K562 (cell line): Measurements from ENCODE around the gene NTSR1. TPM values are rescaled to one million over a fixed set of nuclear protein-coding genes. Genes with fewer than 3 reads are reported as not detected.

Source experiments
- ADNP ChIP-seq: fragments of 200-800 bp; sonication (Bioruptor generic); IDR thresholded peaks from 2 replicates; pipeline ENCODE4 v1.6.1; 2016; ENCODE audit warnings: missing genetic modification characterization, missing compliant biosample characterization
- CHD2 ChIP-seq: IDR thresholded peaks from 2 replicates; pipeline ENCODE4 v1.6.1; 2011; ENCODE audit warnings: low read depth, low read length
- EHMT2 ChIP-seq: fragments of 450-650 bp; IDR thresholded peaks from 2 replicates; pipeline ENCODE4 v1.6.1; 2018; ENCODE audit warnings: antibody characterized with exemption
- ESRRA ChIP-seq: fragments of 450-650 bp; IDR thresholded peaks from 2 replicates; pipeline ENCODE4 v1.6.1; 2014; ENCODE audit warnings: low read depth, mild to moderate bottlenecking, moderate library complexity, borderline replicate concordance
- GABPA ChIP-seq: fragments of 200-800 bp; sonication (Bioruptor generic); conservative IDR thresholded peaks from 2 replicates; pipeline ENCODE4 v1.6.1; 2016; ENCODE audit warnings: low read depth, missing genetic modification characterization, missing compliant biosample characterization
- IFI16 ChIP-seq: fragments of 250-450 bp; sonication (Bioruptor Pico); IDR thresholded peaks from 2 replicates; pipeline ENCODE4 v2.1.2; 2022; ENCODE audit warnings: mild to moderate bottlenecking, inconsistent platforms
- NEUROD1 ChIP-seq: fragments of 150-350 bp; IDR thresholded peaks from 2 replicates; pipeline ENCODE4 v1.6.1; 2014; ENCODE audit warnings: borderline replicate concordance, low read length, low read depth; ENCODE audit not compliant: partially characterized antibody
- POLR2A ChIP-seq: fragments of 450-650 bp; conservative IDR thresholded peaks from 2 replicates; pipeline ENCODE4 v1.6.1; 2016
- RCOR1 ChIP-seq, 2 experiments: IDR thresholded peaks; 2 replicates each; pipeline ENCODE4 v1.6.1; 2012; ENCODE audit warnings: low read depth in 2 of 2, low read length in 2 of 2, borderline replicate concordance in 1 of 2, improper control_type of control experiment in 1 of 2
- SOX6 ChIP-seq: fragments of 450-650 bp; IDR thresholded peaks from 2 replicates; pipeline ENCODE4 v1.6.1; 2014; ENCODE audit warnings: mild to moderate bottlenecking
- TCFL5 ChIP-seq: fragments of 250-450 bp; sonication (Bioruptor Pico); conservative IDR thresholded peaks from 2 replicates; pipeline ENCODE4 v1.6.1; 2021; ENCODE audit warnings: mild to moderate bottlenecking, moderate library complexity, matching md5 sums
- WHSC1 ChIP-seq: IDR thresholded peaks from one replicate; pipeline ENCODE4 v1.6.1; 2012; ENCODE audit warnings: low read length, control low read depth, inconsistent platforms
- ZFP36 ChIP-seq: fragments of 150-350 bp; IDR thresholded peaks from 2 replicates; pipeline ENCODE4 v1.6.1; 2018; ENCODE audit warnings: low read length, low read depth; ENCODE audit not compliant: partially characterized antibody
- ZNF57 ChIP-seq: fragments of 450-650 bp; formaldehyde crosslinking; IDR thresholded peaks from 2 replicates; pipeline ENCODE4 v1.4.0; 2020; ENCODE audit warnings: mild to moderate bottlenecking, moderate library complexity
- polyA plus RNA-seq, 8 experiments: library from polyadenylated mRNA; depleted of rRNA in 4 of 8; stranded (reverse) in 5 of 8; unstranded in 3 of 8; fragments of >200 nt; fragmentation: Nextera tagmentation in 2 of 8; fragmentation: Illumina TruSeq in 1 of 8; extraction: Ambion mirVana in 2 of 8; extraction: Trizol in 1 of 8; gene quantifications; 2 replicates each; pipeline versions ENCODE4 v1.2.1 to v1.2.3, GENCODE V29; 2011 to 2014; ENCODE audit warnings: inconsistent platforms in 1 of 8, missing spikeins in 1 of 8
- total RNA-seq, 7 experiments: library from RNA; depleted of rRNA in 6 of 7; stranded (reverse); fragments of >200 nt in 6 of 7; fragmentation: Illumina TruSeq in 2 of 7; extraction: Trizol in 2 of 7; gene quantifications; 2 replicates each; pipeline versions ENCODE4 v1.2.1 to v1.2.3, GENCODE V29; 2011 to 2021; ENCODE audit warnings: low replicate concordance in 1 of 7
- TF ChIP-seq, protein P1 (sequence below): sonication (generic); formaldehyde crosslinking; IDR thresholded peaks from 2 replicates; pipeline ENCODE4 v1.8.0; 2023; ENCODE audit warnings: mild to moderate bottlenecking, missing genetic modification reagents
- TF ChIP-seq, protein P2 (sequence below): sonication (generic); formaldehyde crosslinking; IDR thresholded peaks from 2 replicates; pipeline ENCODE4 v1.8.0; 2022; ENCODE audit warnings: mild to moderate bottlenecking, low read depth, missing genetic modification reagents
- TF ChIP-seq, protein P3 (sequence below): fragments of 250-450 bp; sonication (Bioruptor Pico); IDR thresholded peaks from 2 replicates; pipeline ENCODE4 v1.5.1; 2021; ENCODE audit warnings: mild to moderate bottlenecking
- TF ChIP-seq, protein P4 (sequence below): fragments of 250-450 bp; sonication (Bioruptor Pico); IDR thresholded peaks from 2 replicates; pipeline ENCODE4 v1.4.0; 2020; ENCODE audit warnings: mild to moderate bottlenecking, moderate library complexity

NTSR1 gene
- total and polyA plus RNA-seq, 9 of the 15 experiments (the other 6 are each of a cell fraction or from before 2014, with no cell fraction given): 0.04 to 0.40 (median 0.13) TPM; not detected in 3

DNA sequence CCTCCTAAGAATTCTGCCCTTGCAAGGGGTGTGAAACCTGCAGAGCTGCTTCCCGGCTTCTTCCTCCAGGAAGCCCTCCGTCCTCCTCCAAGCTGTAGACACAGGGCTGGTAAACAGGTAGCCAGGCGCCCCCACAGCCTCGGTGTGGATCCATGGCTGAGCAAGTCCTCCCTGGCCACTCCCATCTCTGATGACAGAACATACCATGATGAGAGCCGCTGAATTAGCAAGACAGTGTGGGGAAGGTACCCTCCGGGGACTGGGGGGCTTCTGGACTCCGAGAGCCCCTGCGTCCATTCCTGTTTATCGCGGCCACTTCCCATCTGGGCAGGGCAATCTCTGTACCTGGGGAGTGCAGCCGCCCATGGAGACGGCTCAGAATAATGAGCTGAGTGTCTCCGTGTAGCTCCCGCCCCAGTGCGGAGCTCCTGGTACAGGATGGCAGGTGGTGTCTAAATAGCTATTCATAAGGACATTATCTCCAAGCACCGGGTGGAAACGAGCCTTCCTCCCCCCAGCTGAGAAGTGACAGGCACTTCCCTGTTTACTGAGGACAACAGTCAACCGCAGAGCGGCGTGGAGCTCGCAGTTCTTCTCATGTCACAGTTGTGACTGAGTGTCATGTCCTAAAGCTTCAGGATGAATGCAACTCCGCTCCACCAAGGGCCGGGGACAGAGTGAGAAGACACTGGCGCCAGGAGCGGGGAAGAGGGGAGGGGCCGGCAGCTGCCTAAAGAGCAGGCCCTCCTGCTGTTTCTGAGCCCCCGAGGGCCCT lies 22.7 kb upstream of the NTSR1 start (continued):
- TF ChIP-seq, protein P1, sequence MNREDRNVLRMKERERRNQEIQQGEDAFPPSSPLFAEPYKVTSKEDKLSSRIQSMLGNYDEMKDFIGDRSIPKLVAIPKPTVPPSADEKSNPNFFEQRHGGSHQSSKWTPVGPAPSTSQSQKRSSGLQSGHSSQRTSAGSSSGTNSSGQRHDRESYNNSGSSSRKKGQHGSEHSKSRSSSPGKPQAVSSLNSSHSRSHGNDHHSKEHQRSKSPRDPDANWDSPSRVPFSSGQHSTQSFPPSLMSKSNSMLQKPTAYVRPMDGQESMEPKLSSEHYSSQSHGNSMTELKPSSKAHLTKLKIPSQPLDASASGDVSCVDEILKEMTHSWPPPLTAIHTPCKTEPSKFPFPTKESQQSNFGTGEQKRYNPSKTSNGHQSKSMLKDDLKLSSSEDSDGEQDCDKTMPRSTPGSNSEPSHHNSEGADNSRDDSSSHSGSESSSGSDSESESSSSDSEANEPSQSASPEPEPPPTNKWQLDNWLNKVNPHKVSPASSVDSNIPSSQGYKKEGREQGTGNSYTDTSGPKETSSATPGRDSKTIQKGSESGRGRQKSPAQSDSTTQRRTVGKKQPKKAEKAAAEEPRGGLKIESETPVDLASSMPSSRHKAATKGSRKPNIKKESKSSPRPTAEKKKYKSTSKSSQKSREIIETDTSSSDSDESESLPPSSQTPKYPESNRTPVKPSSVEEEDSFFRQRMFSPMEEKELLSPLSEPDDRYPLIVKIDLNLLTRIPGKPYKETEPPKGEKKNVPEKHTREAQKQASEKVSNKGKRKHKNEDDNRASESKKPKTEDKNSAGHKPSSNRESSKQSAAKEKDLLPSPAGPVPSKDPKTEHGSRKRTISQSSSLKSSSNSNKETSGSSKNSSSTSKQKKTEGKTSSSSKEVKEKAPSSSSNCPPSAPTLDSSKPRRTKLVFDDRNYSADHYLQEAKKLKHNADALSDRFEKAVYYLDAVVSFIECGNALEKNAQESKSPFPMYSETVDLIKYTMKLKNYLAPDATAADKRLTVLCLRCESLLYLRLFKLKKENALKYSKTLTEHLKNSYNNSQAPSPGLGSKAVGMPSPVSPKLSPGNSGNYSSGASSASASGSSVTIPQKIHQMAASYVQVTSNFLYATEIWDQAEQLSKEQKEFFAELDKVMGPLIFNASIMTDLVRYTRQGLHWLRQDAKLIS (CRISPR knock-in tag): no peak
- TF ChIP-seq WHSC1: no peak
- TF ChIP-seq EHMT2: no peak
- TF ChIP-seq IFI16: no peak
- TF ChIP-seq, protein P2, sequence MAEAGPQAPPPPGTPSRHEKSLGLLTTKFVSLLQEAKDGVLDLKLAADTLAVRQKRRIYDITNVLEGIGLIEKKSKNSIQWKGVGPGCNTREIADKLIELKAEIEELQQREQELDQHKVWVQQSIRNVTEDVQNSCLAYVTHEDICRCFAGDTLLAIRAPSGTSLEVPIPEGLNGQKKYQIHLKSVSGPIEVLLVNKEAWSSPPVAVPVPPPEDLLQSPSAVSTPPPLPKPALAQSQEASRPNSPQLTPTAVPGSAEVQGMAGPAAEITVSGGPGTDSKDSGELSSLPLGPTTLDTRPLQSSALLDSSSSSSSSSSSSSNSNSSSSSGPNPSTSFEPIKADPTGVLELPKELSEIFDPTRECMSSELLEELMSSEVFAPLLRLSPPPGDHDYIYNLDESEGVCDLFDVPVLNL: no peak
- no peak for TF ChIP-seq ZNF57
- TF ChIP-seq CHD2: no peak
- peak; percentile 96 for TF ChIP-seq ZFP36
- no peak for TF ChIP-seq POLR2A
- TF ChIP-seq ESRRA: no peak; the same call in 1 of the 2 replicates
- no peak for TF ChIP-seq NEUROD1
- TF ChIP-seq, protein P3, sequence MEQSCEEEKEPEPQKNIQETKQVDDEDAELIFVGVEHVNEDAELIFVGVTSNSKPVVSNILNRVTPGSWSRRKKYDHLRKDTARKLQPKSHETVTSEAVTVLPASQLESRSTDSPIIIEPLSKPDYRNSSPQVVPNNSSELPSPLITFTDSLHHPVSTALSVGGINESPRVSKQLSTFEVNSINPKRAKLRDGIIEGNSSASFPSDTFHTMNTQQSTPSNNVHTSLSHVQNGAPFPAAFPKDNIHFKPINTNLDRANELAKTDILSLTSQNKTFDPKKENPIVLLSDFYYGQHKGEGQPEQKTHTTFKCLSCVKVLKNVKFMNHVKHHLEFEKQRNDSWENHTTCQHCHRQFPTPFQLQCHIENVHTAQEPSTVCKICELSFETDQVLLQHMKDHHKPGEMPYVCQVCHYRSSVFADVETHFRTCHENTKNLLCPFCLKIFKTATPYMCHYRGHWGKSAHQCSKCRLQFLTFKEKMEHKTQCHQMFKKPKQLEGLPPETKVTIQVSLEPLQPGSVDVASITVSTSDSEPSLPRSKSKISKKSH (CRISPR knock-in tag): no peak
- TF ChIP-seq, protein P4, sequence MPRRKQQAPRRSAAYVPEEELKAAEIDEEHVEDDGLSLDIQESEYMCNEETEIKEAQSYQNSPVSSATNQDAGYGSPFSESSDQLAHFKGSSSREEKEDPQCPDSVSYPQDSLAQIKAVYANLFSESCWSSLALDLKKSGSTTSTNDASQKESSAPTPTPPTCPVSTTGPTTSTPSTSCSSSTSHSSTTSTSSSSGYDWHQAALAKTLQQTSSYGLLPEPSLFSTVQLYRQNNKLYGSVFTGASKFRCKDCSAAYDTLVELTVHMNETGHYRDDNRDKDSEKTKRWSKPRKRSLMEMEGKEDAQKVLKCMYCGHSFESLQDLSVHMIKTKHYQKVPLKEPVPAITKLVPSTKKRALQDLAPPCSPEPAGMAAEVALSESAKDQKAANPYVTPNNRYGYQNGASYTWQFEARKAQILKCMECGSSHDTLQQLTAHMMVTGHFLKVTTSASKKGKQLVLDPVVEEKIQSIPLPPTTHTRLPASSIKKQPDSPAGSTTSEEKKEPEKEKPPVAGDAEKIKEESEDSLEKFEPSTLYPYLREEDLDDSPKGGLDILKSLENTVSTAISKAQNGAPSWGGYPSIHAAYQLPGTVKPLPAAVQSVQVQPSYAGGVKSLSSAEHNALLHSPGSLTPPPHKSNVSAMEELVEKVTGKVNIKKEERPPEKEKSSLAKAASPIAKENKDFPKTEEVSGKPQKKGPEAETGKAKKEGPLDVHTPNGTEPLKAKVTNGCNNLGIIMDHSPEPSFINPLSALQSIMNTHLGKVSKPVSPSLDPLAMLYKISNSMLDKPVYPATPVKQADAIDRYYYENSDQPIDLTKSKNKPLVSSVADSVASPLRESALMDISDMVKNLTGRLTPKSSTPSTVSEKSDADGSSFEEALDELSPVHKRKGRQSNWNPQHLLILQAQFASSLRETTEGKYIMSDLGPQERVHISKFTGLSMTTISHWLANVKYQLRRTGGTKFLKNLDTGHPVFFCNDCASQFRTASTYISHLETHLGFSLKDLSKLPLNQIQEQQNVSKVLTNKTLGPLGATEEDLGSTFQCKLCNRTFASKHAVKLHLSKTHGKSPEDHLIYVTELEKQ (CRISPR knock-in tag): no peak
- peak; percentile 70 for TF ChIP-seq SOX6
- TF ChIP-seq ADNP: no peak
- peak in 1 of 2 experiments; percentile 81; a peak in 2 of 4 replicates for TF ChIP-seq RCOR1 (IDR thresholded peaks at IDR 0.05; ENCODE audit: borderline replicate concordance in 1 of 2, low read depth in 2 of 2, low read length in 2 of 2)
- no peak for TF ChIP-seq TCFL5 (CRISPR knock-in tag)
- no peak for TF ChIP-seq GABPA (tag)
